ENCODE results near the gene MTG1.
A peak's percentile ranks its signal among the peaks of the same experiment; 100 is the strongest.

The MTG1 gene, protein sequence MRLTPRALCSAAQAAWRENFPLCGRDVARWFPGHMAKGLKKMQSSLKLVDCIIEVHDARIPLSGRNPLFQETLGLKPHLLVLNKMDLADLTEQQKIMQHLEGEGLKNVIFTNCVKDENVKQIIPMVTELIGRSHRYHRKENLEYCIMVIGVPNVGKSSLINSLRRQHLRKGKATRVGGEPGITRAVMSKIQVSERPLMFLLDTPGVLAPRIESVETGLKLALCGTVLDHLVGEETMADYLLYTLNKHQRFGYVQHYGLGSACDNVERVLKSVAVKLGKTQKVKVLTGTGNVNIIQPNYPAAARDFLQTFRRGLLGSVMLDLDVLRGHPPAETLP

DNA sequence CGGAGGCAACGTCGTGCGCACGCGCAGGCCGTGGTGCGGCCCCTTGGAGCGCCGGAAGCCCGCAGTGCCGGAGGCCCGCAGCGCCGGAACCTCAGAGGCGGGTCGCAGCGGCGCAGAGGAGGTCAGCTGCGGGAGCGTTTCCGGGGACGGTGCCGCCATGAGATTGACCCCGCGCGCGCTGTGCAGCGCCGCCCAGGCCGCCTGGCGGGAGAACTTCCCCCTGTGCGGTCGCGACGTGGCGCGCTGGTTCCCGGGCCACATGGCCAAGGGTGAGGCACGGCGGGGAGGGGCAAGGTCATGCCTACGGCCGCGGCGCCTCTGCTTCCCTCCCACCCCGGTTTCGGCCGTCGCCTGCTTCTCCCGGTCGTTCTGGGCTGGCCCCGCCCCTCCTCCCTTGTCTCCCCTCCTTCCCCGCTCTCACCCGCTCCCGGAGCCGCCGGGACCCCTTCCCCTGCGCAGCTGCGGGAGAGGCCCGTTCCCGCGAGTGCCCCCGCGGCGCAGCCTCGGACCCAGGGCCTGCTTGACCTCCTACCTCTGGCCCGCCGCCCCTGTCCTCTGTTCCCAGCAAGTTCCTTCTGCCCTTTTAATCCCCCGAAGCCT, at the start of gene MTG1:
TSS of gene MTG1 (plus strand) at position 94 of the 600 bp plus-strand sequence. CDS start at position 158, 64 bp downstream.
- TF ChIP-seq, protein P1, sequence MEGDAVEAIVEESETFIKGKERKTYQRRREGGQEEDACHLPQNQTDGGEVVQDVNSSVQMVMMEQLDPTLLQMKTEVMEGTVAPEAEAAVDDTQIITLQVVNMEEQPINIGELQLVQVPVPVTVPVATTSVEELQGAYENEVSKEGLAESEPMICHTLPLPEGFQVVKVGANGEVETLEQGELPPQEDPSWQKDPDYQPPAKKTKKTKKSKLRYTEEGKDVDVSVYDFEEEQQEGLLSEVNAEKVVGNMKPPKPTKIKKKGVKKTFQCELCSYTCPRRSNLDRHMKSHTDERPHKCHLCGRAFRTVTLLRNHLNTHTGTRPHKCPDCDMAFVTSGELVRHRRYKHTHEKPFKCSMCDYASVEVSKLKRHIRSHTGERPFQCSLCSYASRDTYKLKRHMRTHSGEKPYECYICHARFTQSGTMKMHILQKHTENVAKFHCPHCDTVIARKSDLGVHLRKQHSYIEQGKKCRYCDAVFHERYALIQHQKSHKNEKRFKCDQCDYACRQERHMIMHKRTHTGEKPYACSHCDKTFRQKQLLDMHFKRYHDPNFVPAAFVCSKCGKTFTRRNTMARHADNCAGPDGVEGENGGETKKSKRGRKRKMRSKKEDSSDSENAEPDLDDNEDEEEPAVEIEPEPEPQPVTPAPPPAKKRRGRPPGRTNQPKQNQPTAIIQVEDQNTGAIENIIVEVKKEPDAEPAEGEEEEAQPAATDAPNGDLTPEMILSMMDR (IDR thresholded peaks at IDR 0.05; ENCODE audit: borderline replicate concordance, insufficient read depth, low read depth, low read length): 0 out of 2 replicates have a peak, but pooled peaks have one; percentile 1

DNA sequence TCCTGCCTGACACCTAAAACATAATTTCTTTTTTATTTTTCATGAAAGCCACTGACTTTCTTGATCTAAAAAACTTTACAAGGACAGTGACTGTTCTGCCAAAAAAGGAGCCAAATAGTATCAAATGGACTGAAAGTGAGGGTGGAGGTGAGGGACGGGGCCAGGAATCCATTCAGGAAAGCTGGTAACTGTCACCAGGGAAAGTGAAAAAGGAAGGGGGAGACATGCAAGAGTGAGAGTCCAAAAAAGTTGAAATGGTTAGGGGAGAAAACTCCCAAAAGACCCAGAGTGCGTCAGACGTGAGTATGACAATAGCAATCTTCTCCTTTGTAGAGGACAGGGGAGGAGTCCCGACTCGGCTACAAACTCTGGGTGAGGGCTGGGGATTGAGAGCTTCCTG, 49.7 kb upstream of the MTG1 start:
- no peak overlapping the region for H3K4me3 ChIP-seq (ENCODE audit: low read depth, low read length)
- TF ChIP-seq, protein P1 (IDR thresholded peaks at IDR 0.05; ENCODE audit: borderline replicate concordance, insufficient read depth, low read depth, low read length): no peak

More for the DNA sequence above, at the start of gene MTG1:
- H3K4me3 ChIP-seq (ENCODE audit: low read depth, low read length): peak within 1 kb of the TSS; percentile 95

DNA sequence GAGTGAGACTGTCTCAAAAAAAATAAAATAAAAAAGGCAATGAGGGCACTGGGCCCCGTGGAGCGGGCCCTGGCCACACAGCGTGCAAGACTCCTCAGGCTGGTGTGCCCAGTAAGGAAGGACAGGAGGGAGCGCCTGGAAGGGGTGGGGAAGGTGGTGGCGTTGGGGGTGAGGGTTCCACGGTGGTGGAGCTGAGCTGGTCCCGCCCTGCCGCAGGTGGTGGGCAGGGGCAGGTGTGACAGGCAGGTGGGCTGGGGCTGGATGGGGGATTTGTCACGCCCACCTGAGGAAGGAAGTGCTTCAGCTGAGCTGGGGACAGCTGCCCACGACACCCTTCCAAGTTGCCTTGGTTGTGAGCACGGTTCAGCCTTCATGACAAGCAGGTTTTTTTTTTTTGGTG, 47.5 kb upstream of the MTG1 start:
- no peak overlapping the region for H3K4me3 ChIP-seq (ENCODE audit: low read depth, low read length)
- TF ChIP-seq, protein P1 (IDR thresholded peaks at IDR 0.05; ENCODE audit: borderline replicate concordance, insufficient read depth, low read depth, low read length): no peak

DNA sequence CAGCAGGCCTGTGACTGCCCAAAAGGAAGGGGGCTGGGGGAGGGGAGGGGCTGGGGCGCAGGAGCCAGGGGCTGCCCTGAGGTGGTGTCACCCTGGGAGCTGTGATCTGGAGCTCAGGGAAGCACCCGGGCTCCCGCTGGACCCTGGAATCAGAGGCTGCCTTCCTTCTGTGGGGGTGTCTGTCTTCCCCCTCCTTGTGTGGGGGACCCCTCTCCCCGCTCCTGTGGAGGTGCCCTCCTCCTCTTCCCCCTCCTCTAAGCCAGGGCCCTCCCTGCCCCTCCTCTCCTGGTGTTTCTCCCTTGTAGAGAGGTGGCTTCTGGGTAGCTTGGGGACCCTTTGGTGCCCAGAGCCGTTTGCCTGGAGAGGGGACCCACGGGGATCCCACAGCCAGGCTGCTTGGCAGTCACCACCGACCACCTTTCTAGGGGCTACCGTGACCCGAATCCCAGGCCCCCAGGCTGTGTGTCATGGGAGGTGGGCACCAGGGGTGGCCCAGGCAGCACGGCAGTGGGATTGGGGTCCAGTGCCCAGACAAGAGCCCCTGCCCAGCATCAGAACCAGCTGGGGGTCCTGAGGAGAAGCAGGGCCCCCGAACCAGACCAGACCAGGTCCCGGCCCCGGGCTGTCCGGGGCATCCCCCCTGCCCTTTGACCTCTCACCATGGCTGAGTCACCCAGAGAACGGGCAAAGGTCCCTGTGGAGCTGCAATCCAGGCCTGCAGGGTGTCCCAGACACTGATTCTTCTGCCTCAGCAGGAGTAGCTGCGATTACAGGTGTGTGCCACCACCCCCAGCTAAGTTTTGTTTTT, 46.0 kb upstream of the MTG1 start:
- H3K4me3 ChIP-seq (ENCODE audit: low read depth, low read length): no peak overlapping the region

DNA sequence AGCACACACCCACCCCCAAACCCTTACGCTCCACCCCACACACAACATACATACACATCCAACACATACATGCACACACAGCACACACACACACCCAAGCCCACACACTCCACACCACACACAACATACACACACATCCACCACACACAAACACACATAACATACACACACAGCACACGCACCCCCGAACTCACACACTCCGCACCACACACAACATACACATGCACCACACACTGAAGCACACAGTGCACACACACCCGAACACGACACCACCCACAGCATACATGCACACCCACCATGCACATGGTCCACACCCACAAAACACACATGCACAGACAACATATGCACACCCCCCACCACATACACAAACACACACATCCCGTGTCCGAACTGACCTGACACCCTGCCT, 44.8 kb upstream of the MTG1 start:
- no peak overlapping the region for H3K4me3 ChIP-seq (ENCODE audit: low read depth, low read length)
- TF ChIP-seq, protein P1 (IDR thresholded peaks at IDR 0.05; ENCODE audit: borderline replicate concordance, insufficient read depth, low read depth, low read length): no peak

More for the DNA sequence above, 46.0 kb upstream of the MTG1 start:
- TF ChIP-seq, protein P1 (IDR thresholded peaks at IDR 0.05; ENCODE audit: borderline replicate concordance, insufficient read depth, low read depth, low read length): no peak

DNA sequence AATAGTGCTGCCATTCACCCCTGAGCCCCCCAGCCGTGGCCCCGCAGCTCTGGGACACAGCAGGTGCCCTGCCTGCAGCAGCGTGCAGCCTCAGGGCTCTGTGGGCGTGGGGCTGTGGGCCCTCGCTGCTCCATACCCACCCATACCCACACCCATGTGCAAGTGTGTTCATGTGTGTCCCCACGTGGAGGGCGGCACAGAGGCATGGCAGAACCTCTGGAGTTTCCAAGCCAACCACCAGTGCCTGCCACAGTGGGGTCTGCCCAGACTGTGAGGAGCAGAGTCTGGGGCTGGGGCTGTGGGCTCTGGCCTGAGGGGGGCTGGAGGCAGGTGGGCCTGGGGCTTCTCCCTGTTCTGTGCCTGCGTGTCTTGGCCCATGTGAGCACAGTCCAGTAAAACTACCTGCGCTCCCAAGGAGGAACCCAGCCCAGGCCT, 44.4 kb upstream of the MTG1 start:
- no peak overlapping the region for H3K4me3 ChIP-seq (ENCODE audit: low read depth, low read length)
- TF ChIP-seq, protein P1 (IDR thresholded peaks at IDR 0.05; ENCODE audit: borderline replicate concordance, insufficient read depth, low read depth, low read length): no peak
